GM10248 (cell line): ENCODE results near the gene SCTR.

Source experiments
- CTCF ChIA-PET: fragments of 300-600 bp; sonication (Branson Sonifier 250); formaldehyde crosslinking; extraction: SDS; loops from one replicate; lab custom pipeline; 2021; ENCODE audit warnings: antibody characterized with exemption; lab: Yijun Ruan, JAX
- POLR2A ChIA-PET: fragments of 350-650 bp; sonication (Branson Sonifier 250); formaldehyde crosslinking; extraction: SDS; loops from one replicate; lab custom pipeline; 2020; ENCODE audit warnings: antibody characterized with exemption; lab: Yijun Ruan, JAX
- DNase-seq: peaks from one replicate; pipeline ENCODE4 v3.0.0; 2012; ENCODE audit errors: extremely low spot score
- CTCF ChIP-seq: IDR thresholded peaks from 2 replicates; pipeline ENCODE4 v1.5.1; 2012; ENCODE audit warnings: mild to moderate bottlenecking, low read depth; ENCODE audit errors: extremely low read depth, missing control alignments, control extremely low read depth

SCTR gene

DNA sequence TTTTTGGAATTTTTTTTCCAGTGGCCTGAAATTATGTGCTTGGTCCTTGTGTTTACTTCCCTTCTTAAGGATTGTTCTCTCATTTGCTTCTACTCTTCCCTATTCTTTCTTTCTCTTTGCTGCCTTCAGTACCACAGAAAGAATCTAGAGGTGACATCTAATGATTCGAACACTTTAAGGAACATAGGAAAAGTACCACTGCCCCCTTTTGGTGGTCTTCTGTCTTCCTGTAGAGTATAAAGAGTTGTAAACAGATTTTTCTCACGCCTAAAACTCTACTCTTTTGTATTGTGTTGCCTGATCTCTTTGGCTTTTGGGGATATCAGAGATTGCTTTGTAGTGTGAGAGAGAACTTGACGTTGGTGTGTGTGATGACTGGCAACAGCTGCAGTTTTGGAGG is 7.0 kb upstream of the SCTR start:
- POLR2A ChIA-PET = no interaction called here
- no peak for DNase-seq

GRCh38 chr2:119527999-119528398 is 3.7 kb upstream of the SCTR start:
- DNase-seq = no peak
- ChIA-PET CTCF (no interaction called here), POLR2A (no interaction called here)
- no peak for TF ChIP-seq CTCF

More for the DNA sequence above, 7.0 kb upstream of the SCTR start:
- TF ChIP-seq CTCF = no peak
- CTCF ChIA-PET = no interaction called here

- POLR2A ChIA-PET = no interaction called here
- DNase-seq = no peak
- no peak for TF ChIP-seq CTCF
- CTCF ChIA-PET = no interaction called here
These were observed 1.3 kb upstream of the SCTR start for GRCh38 chr2:119525614-119526013.

GRCh38 chr2:119523383-119523951 is 816 bp downstream of the SCTR start:
- DNase-seq = no peak
- ChIA-PET POLR2A (no interaction called here), CTCF (no interaction called here)
- TF ChIP-seq CTCF = no peak

GRCh38 chr2:119522671-119523070 is 1.6 kb downstream of the SCTR start:
- DNase-seq = no peak
- TF ChIP-seq CTCF = no peak
- ChIA-PET CTCF (no interaction called here), POLR2A (no interaction called here)

DNA sequence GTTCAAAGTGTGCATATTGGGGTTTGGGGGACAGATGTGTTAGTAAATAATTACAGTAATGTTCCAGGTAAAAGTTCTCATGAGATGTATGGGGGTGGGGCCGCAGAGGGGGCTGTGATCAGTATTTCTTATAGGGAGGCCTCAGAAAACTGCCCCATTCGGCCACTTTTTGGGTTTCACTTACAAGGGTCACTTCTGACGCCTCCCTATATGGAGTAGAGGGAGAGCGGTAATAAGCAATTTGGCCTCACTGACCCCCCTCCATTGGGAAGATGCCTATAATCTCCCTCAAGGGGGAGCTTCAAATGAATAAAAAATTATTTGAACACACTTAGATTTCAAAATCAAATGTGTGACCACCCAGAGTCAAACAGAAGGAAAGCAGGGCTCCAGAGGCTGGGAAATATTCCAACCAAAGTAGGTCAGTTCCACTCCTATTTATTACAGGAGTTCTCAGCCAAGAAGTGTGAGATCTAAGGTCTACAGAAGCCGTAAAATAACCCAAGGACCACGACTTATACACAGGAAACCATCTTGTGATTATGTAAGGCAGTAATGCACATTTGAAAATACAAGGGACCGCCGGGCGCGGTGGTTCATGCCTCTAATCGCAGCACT is 2.7 kb downstream of the SCTR start:
- DNase-seq = no peak
- no peak for TF ChIP-seq CTCF
- CTCF ChIA-PET = no interaction called here
- POLR2A ChIA-PET = no interaction called here
